ENCODE measurements around the gene KNSTRN.

Gene KNSTRN

DNA sequence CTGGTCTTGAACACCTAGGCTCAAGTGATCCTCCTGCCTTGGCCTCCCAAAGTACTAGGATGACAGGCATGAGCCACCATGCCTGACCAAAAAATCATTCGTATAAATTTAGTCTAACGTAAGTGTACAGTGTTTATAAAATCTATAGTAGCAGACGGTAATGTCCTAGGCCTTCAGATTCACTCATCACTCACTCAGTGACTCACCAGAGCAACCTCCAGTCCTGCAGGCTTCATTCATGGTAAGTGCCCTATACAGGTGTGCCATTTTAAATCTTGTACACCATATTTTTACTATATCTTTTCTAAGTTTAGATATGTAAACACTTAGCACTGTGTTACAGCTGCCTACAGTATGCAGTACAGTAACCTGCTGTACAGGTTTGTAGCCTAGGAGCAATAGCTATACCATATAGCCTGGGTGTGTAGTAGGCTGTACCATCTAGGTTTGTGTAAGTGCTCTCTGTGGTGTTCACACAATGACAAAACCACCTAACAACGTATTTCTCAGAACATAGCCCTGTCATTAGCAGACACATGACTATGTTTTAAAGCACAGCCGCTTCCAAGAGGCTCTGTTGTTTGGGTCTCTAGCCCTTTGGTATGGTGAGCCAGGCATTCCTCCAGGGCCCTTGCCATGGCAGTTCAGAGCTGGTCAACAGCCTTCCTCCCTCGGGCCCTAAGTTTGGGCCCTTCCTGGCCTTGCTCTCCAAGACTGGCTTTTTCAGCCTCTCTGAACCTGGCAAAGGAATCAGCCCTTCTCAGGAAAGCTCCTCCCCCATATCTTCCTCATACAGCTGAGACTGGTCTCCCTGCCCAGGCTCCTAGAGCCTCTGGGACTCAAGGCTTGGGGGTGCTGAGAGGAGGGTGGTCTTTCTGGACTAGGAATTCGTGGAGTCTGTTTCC is 39.9 kb upstream of the KNSTRN start:
- H3K4me3 ChIP-seq (ENCODE audit: low read depth, low read length) = no peak overlapping the region
- H3K27ac ChIP-seq = peak overlapping the region; percentile 11
- TF ChIP-seq, protein P1, sequence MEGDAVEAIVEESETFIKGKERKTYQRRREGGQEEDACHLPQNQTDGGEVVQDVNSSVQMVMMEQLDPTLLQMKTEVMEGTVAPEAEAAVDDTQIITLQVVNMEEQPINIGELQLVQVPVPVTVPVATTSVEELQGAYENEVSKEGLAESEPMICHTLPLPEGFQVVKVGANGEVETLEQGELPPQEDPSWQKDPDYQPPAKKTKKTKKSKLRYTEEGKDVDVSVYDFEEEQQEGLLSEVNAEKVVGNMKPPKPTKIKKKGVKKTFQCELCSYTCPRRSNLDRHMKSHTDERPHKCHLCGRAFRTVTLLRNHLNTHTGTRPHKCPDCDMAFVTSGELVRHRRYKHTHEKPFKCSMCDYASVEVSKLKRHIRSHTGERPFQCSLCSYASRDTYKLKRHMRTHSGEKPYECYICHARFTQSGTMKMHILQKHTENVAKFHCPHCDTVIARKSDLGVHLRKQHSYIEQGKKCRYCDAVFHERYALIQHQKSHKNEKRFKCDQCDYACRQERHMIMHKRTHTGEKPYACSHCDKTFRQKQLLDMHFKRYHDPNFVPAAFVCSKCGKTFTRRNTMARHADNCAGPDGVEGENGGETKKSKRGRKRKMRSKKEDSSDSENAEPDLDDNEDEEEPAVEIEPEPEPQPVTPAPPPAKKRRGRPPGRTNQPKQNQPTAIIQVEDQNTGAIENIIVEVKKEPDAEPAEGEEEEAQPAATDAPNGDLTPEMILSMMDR (IDR thresholded peaks at IDR 0.05) = no peak
- H3K4me1 ChIP-seq = peaks cover 23% of the 10 kb centered on the region
- no peak overlapping the region for H2AFZ ChIP-seq
- no peak overlapping the region for H3K9ac ChIP-seq
- peaks cover 12% of the 10 kb centered on the region for H3K79me2 ChIP-seq
- H3K36me3 ChIP-seq (ENCODE audit: control insufficient read depth, insufficient read depth, low read length) = no peaks in the 10 kb centered on the region
- H3K4me2 ChIP-seq (ENCODE audit: low read length) = no peak overlapping the region
- H3K27me3 ChIP-seq (ENCODE audit: control insufficient read depth, insufficient read depth, low read length) = no peaks in the 10 kb centered on the region
- no peaks in the 10 kb centered on the region for H3K9me3 ChIP-seq (ENCODE audit: control insufficient read depth, low read length)

DNA sequence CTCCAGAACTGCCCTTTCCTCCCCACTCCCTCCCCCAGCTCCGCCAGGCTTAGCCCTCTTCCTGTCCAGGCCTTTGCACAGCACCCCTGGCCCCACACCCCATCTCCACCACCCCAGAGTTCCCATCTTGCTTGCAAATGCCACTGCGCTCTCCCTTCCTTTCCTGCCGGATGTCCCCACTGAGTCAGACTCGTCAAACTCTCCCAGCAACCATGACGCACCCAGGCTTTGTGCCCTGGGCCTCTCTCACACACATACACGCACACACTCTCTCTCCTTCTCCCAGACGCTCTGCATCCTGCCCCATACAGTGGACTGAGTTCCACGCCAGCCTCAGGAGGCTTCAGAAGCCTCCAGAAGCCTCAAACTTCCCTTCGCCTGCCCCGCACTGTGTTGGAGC is 39.0 kb upstream of the KNSTRN start:
- no peak overlapping the region for H3K4me3 ChIP-seq (ENCODE audit: low read depth, low read length)
- H3K79me2 ChIP-seq = peaks cover 10% of the 10 kb centered on the region
- no peak overlapping the region for H3K9ac ChIP-seq
- TF ChIP-seq, protein P1 (IDR thresholded peaks at IDR 0.05) = no peak
- H3K4me1 ChIP-seq = peaks cover 19% of the 10 kb centered on the region
- no peaks in the 10 kb centered on the region for H3K27me3 ChIP-seq (ENCODE audit: control insufficient read depth, insufficient read depth, low read length)
- H3K36me3 ChIP-seq (ENCODE audit: control insufficient read depth, insufficient read depth, low read length) = no peaks in the 10 kb centered on the region
- H3K4me2 ChIP-seq (ENCODE audit: low read length) = no peak overlapping the region
- H3K27ac ChIP-seq = peak overlapping the region; percentile 11
- H2AFZ ChIP-seq = no peak overlapping the region
- no peaks in the 10 kb centered on the region for H3K9me3 ChIP-seq (ENCODE audit: control insufficient read depth, low read length)

DNA sequence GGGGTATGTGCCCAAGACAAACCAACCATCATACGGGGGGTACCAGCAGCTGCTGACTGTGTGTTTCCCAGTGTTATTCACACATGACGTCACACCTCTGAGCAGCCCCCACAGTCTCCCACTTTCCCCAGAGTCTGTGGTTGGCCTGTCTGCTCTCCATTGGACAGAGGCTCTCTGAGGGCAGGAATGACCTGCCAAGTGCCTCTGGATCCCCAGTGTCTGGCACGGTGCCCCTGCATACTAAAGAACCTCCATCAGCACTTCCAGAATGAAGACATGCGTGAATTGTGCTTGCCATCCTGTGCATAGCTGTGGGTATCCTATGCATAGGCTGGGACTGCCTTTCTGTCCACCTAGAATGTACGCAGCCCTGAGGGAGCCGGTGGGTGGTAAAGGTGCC is 38.3 kb upstream of the KNSTRN start:
- H2AFZ ChIP-seq = no peak overlapping the region
- H3K9ac ChIP-seq = no peak overlapping the region
- H3K4me3 ChIP-seq (ENCODE audit: low read depth, low read length) = no peak overlapping the region
- no peaks in the 10 kb centered on the region for H3K27me3 ChIP-seq (ENCODE audit: control insufficient read depth, insufficient read depth, low read length)
- no peak overlapping the region for H3K4me2 ChIP-seq (ENCODE audit: low read length)
- H3K9me3 ChIP-seq (ENCODE audit: control insufficient read depth, low read length) = no peaks in the 10 kb centered on the region
- TF ChIP-seq, protein P1 (IDR thresholded peaks at IDR 0.05) = no peak
- no peaks in the 10 kb centered on the region for H3K36me3 ChIP-seq (ENCODE audit: control insufficient read depth, insufficient read depth, low read length)
- peaks cover 4% of the 10 kb centered on the region for H3K79me2 ChIP-seq
- peaks cover 13% of the 10 kb centered on the region for H3K4me1 ChIP-seq
- H3K27ac ChIP-seq = no peak overlapping the region

DNA sequence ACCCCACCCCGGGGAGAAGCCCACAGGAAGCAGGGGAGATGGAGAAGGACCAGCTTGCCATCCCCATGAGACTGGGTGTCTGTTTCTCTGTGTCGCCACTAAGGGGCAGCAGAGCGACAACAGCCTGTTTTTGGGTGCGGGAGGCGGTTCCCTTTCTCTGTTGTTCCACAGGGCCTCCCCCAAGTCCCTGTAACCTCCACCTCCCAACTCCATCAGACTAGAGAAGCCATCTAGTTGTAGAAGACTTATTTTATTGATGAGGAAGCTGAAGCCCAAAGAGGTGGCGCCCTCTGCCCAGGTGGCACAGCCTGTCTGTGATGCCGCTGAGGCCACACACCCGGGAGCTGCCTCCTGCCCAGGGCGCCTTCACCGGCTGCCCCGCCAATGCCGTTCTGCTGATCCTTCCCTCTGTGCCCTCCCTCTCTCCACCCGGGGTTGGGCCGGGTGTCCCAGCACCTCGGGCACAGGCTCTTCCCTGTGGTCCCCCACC is 37.8 kb upstream of the KNSTRN start:
- TF ChIP-seq, protein P1 (IDR thresholded peaks at IDR 0.05) = peak; percentile 69
- no peak overlapping the region for H3K4me2 ChIP-seq (ENCODE audit: low read length)
- H2AFZ ChIP-seq = peak overlapping the region; percentile 48
- no peaks in the 10 kb centered on the region for H3K27me3 ChIP-seq (ENCODE audit: control insufficient read depth, insufficient read depth, low read length)
- no peak overlapping the region for H3K4me3 ChIP-seq (ENCODE audit: low read depth, low read length)
- H3K9me3 ChIP-seq (ENCODE audit: control insufficient read depth, low read length) = no peaks in the 10 kb centered on the region
- no peaks in the 10 kb centered on the region for H3K36me3 ChIP-seq (ENCODE audit: control insufficient read depth, insufficient read depth, low read length)
- no peak overlapping the region for H3K27ac ChIP-seq
- H3K79me2 ChIP-seq = no peaks in the 10 kb centered on the region
- H3K4me1 ChIP-seq = peaks cover 8% of the 10 kb centered on the region
- no peak overlapping the region for H3K9ac ChIP-seq

Data from parathyroid adenoma (tissue), 2 donors.